Mononuclear cell (primary cell): ENCODE measurements around the gene DNAH8. TPM values are rescaled to one million over a fixed set of nuclear protein-coding genes. Genes with fewer than 3 reads are reported as not detected.

ENCODE experiments used
- H3K27me3 ChIP-seq: 2 replicates; pipeline ENCODE4 v1.6.0; 2011; ENCODE audit warnings: low read length, control low read depth; ENCODE audit not compliant: insufficient read depth
- H3K4me1 ChIP-seq: 2 replicates; pipeline ENCODE4 v1.5.1; 2011; ENCODE audit warnings: mild to moderate bottlenecking, low read length, control low read depth; ENCODE audit not compliant: insufficient read depth
- H3K4me3 ChIP-seq: 2 replicates; pipeline ENCODE4 v1.5.1; 2011; ENCODE audit warnings: mild to moderate bottlenecking, low read length, moderate library complexity
- H3K9me3 ChIP-seq: 2 replicates; pipeline ENCODE4 v1.5.1; 2011; ENCODE audit warnings: low read depth, mild to moderate bottlenecking, control low read depth, low read length
- total RNA-seq: library from RNA; depleted of rRNA; stranded (reverse); fragments of >200 nt; gene quantifications from one replicate; pipeline ENCODE4 v1.2.3, GENCODE V29; 2012

The DNAH8 gene
- total RNA-seq, 1 donor: 0.10 TPM

DNA sequence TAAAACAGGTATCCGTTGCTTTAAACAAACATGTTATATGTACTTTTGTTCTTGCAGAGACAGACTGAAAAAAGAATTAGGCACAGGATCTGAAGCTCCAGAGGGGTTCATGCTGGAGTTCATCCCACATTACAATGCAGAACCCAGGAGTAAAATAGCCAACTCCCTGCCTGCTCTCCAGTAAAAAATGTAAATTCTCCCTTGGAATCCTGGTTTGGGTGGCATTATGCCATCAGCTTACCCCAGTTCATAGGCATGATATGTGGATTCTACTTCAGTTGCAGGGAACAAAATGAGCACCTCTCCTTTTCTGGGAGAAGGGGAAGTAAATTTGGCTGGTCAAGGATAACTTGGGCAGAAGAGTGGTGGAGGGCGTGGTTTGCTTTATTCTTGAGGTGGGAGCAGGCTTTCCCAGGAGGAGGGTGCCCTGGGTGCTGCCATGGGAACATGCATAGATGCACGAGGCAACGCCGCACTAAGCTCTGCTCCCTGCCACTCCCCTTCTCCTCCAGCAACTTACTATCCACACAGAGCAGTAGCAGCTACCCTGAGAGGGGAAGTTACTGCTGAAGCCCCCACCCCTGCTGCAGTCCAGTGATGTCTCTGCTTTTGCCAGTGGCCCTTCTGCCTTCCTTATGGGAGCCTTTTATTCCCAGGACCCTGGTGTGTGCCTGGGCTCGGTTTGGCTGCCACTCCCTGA, 261.8 kb downstream of the DNAH8 start:
- Histone ChIP-seq H3K4me3 (no peak overlapping the region), H3K9me3 (no peaks in the 10 kb centered on the region), H3K27me3 (peaks cover 19% of the 10 kb centered on the region), H3K4me1 (no peaks in the 10 kb centered on the region)

DNA sequence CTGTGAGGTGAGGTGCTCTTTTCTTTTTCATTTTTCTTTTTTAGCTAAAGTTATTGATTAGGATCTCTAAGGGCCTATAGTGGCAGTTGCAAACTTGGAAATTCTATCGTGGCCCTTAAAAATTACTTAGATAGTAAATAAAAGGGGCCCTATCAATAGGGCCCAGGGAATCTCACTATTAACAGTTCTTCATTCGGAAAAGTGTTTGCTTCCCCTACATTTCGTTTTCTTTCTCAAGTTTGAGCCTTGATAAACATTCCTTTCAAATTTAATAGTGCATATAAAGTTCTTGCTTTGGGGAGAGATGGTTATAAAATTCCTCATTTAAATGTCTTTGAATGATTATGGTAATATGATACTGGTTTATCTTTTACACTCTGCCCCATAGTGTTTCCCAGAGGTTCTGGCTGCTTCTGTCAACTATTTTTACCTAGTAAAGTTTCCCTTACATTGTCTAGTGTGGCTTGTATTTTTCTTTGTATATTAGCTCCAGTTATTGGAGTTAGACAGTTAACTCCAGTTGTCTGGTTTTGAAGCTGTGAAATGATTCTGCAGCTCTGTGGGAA, 263.1 kb downstream of the DNAH8 start:
- Histone ChIP-seq H3K9me3 (no peaks in the 10 kb centered on the region), H3K4me1 (no peaks in the 10 kb centered on the region), H3K4me3 (no peak overlapping the region), H3K27me3 (peaks cover 24% of the 10 kb centered on the region)

DNA sequence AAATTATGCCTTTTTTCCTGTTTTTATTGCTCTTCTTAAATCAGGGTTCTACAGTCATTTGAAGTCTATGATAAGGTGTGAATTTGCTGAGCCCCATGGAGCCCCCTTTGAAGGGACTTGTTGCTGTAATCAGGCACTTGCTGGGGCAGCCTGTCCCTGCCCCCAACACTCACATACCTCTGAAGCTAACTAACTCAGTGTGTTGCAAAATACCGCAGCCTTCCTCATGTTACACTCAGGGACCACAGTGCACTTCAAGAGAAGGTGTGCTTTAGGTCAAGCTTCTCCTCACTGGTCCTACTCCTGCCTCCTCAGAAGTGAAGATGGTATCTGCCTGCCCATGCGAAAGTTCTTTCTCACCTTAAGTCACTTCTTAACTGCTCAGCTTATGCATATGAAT, 267.4 kb downstream of the DNAH8 start:
- Histone ChIP-seq H3K4me1 (no peaks in the 10 kb centered on the region), H3K9me3 (no peaks in the 10 kb centered on the region), H3K27me3 (peaks cover 25% of the 10 kb centered on the region), H3K4me3 (no peak overlapping the region)

DNA sequence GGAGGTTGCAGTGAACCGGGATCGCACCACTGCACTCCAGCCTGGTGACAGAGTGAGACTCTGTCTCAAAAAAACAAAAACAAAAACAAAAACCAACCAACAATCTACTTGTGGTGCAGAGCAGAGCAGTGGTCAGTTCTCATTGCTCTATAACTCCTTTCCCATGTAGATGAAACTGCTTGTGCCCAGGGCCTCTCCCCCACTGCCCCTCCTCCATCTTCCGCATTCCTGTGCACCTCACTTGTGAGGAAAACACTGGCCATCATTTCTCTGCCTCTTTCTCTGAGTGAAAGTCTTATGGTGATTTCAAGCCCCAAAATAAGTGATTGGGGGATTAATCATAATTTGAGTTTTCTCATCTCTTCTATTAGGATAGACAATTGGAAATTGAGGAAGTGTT, 269.6 kb downstream of the DNAH8 start:
- Histone ChIP-seq H3K4me1 (no peaks in the 10 kb centered on the region), H3K4me3 (no peak overlapping the region), H3K9me3 (no peaks in the 10 kb centered on the region), H3K27me3 (peaks cover 19% of the 10 kb centered on the region)

DNA sequence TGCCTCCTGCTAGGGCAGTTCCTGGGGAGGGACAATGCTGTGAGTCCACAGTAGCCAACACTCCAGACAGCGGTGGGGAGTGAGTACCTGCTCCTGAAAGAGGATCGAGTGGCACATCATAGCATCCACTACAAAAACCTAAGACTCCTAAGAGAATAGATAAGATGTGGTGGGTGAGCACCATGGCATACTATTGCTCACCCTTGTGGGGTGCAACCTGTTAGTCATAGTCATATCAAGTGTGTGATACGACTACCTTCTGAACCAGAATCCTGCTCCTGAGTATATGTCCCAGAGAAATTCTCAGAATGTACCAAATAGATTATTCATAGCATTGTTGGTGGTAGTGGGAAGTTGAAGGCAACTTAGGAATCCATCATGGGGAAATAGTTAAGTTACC, 270.7 kb downstream of the DNAH8 start:
- H3K9me3 ChIP-seq: no peaks in the 10 kb centered on the region
- no peak overlapping the region for H3K4me3 ChIP-seq
- peaks cover 11% of the 10 kb centered on the region for H3K27me3 ChIP-seq
- no peaks in the 10 kb centered on the region for H3K4me1 ChIP-seq

DNA sequence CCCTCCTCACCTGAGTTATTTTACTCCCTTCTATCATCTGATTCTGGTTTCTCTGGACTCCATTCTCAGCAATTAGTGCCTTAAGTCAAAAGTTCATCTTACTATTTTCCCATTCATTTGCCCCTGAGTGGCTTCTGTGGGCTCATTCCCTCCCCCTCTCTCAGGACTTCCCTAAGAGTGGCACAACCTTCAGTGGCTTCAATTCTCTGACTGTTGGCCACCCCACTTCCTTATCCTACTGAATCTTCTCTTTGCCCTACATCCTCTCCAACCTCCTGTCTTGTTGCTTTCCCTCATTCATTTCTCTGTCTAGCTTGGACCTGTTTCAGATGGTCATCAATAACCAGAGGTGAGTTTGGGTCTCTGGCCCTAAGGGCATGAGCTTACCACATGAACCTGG, 272.4 kb downstream of the DNAH8 start:
- Histone ChIP-seq H3K27me3 (peaks cover 8% of the 10 kb centered on the region), H3K4me1 (no peaks in the 10 kb centered on the region), H3K9me3 (no peaks in the 10 kb centered on the region)

DNA sequence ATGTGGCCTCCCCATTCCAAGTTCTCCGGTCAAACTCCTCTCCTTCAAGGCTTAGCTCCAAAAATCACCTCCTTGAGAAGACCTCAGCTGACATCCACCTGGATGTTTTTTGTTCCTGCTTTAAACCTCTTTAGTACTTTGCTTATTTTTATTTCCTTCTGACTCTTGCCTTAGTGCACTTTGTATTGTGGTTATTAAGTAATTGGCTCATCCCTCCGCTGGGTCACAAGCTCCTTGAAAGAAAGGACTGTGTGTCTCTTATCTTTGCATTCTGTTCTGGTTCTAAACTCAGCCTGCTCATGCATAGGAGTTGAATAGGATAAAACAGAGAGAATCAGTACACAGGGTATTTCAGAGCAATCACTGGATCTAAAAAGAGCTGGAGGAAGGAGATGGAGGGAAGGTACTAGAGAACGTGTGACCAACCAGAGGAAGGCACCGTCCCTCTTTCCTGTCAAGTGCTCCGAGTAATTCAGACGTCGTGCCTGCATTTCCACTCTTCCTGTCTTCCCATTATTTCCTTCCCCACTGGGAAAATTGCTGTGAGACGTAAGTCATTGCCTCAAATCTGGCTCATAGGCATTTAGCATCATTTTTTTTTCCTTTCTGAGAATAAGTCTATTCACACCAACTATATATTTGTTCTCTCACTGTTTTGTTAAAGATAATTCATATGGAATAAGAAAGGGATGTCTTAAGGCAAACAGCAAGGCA, 273.8 kb downstream of the DNAH8 start:
- peaks cover 5% of the 10 kb centered on the region for H3K27me3 ChIP-seq
- H3K9me3 ChIP-seq: no peaks in the 10 kb centered on the region
- H3K4me3 ChIP-seq: no peak overlapping the region
- H3K4me1 ChIP-seq: no peaks in the 10 kb centered on the region

More for the DNA sequence above, 272.4 kb downstream of the DNAH8 start:
- H3K4me3 ChIP-seq: no peak overlapping the region

DNA sequence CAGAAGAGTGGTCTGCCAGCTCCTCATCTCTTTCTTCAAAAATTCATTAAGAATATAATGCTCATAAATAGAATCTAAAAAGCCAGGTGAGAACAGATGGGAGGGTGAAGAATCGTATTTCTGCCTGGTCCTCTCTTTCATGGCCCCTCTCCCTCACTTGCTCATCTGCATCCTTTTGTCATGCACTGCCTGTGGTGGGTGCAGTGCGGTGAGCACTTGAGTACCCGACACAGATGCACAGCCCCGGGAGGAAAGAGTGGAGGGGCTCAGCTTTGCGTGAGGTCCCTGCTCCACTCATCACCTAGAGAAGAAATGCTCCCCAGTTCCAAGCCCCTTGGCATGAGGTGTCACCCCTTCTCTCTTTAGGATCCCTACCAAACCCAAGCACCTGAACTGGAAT, 275.4 kb downstream of the DNAH8 start:
- H3K27me3 ChIP-seq: peaks cover 8% of the 10 kb centered on the region
- H3K9me3 ChIP-seq: no peaks in the 10 kb centered on the region
- no peaks in the 10 kb centered on the region for H3K4me1 ChIP-seq

DNA sequence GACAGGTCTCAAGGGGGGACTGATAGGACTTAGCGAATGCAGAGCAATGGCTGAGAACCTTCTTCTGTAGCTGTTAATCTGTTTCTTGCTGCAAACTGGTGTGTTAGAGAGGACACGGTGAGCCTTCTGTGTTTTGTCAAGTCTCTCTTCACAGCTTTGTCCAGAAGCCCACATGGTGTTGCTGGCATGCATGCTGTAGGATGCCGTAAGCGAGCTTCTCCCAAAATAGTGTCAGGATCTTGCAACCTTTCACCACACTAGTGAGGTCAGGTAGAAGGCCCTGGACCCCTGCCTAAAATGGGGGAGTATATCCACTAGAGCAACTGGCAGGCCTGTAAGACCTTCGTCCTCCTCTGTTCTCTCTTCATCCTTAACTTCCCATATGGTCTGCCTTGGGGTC, 281.6 kb downstream of the DNAH8 start:
- Histone ChIP-seq H3K4me3 (no peak overlapping the region), H3K4me1 (no peaks in the 10 kb centered on the region), H3K9me3 (no peaks in the 10 kb centered on the region), H3K27me3 (peaks cover 23% of the 10 kb centered on the region)

More for the DNA sequence above, 275.4 kb downstream of the DNAH8 start:
- no peak overlapping the region for H3K4me3 ChIP-seq

DNA sequence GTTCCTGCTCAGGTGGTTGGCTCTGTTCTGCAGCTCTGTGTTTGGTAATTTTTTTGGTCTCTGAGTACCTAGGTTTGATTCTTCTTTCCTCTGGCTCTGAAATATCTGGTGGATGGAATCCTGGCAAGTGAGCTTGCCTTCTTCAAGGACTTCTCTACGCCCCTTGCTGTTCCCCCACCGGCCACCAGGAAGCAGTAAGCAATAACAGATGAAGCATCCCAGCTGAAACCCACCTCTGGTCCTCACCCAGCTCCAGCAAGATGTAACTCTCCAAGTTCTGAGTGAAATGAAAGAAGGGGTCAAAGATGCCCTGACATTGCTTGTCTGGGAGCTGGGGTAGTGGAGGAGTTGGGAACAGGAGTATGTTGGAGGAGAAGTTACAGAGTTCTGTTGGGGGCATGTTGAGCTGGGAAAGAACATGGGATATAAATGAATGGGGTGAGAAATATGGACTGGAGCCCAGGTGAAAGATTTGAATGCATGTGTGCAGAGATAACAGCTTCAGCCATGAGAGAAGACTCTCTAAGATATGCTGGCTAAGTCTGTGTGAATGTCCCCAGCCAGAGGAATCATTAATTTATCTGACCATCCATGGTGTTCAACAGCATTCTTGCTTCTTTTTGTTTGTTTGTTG, 282.1 kb downstream of the DNAH8 start:
- H3K4me1 ChIP-seq: no peaks in the 10 kb centered on the region
- peaks cover 29% of the 10 kb centered on the region for H3K27me3 ChIP-seq
- no peaks in the 10 kb centered on the region for H3K9me3 ChIP-seq
- no peak overlapping the region for H3K4me3 ChIP-seq

DNA sequence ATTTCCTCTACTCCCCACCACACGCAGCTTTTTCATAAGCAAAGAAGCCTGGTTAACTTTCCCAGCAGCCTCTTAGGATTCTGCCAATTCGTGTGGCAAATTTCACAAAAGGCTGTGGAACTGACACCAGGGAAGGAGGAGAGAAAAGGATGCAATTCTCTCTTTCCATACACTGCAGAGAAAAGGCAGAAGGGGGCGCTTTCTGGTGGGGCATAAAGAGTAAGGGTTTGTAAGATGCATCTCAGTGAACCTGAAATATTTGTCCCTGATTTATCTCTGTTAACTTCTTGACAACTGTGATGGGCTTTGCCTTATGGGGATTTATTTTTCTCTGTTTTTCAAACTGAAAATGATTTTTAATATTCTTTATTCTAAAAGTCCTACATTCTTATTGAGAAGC, 288.0 kb downstream of the DNAH8 start:
- Histone ChIP-seq H3K4me1 (no peaks in the 10 kb centered on the region), H3K27me3 (peaks cover 47% of the 10 kb centered on the region), H3K9me3 (no peaks in the 10 kb centered on the region), H3K4me3 (no peak overlapping the region)

DNA sequence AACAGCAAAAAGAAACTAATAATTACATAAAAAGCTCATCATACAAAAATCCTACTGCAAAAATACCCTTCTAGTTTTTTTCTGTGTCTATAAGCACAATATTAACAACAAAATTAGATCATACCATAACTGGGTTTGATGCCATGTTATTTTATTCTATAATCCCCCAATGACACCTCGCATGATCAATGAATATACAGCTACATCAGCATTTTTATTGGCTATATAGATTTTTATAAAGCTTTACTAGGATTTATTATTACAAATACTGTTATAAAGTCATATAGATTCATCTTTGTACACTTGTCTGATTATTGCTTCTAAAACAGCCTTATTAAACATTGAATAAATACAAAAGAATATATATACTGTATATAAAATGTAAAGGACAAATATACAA, 288.4 kb downstream of the DNAH8 start:
- no peak overlapping the region for H3K4me3 ChIP-seq
- no peaks in the 10 kb centered on the region for H3K4me1 ChIP-seq
- H3K27me3 ChIP-seq: peaks cover 51% of the 10 kb centered on the region
- H3K9me3 ChIP-seq: no peaks in the 10 kb centered on the region

DNA sequence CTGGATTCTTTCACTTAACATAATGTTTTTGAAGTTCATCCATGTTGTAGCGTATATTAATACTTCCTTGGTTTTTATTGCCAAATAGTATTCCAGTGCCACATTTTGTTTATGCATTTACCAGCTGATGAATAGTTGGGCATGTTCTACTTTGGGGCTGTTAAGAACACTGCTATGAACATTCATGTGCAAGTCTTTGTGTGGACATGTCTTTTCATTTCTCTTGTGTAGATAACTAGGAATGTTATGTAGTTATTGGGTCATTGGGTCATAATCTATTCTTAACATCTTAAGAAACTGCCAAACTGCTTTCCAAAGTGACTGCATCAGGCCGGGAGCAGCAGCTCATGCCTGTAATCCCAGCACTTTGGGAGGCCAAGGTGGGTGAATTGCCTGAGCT, 289.7 kb downstream of the DNAH8 start:
- Histone ChIP-seq H3K4me1 (no peaks in the 10 kb centered on the region), H3K4me3 (no peak overlapping the region), H3K27me3 (peaks cover 47% of the 10 kb centered on the region), H3K9me3 (no peaks in the 10 kb centered on the region)

DNA sequence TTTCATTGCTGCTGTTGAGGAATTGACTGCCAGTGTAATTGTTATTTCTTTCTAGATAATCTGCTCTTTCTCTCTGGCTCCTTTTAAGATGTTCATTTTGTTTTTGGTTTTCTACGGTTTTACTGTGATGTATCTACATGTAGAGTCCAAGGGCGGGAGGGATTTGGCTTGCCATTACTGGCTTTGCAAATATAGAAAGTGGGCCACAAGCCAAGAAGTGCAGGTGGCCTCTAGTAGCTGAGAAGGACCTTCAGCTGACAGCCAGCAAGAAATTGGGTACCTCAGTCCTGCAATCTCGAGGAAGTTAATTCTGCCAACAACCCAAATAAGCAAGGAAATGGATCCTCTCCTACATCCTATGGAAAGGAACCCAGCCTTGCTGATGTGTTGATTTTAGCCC, 290.7 kb downstream of the DNAH8 start:
- H3K4me3 ChIP-seq: no peak overlapping the region
- H3K9me3 ChIP-seq: no peaks in the 10 kb centered on the region
- peaks cover 45% of the 10 kb centered on the region for H3K27me3 ChIP-seq
- no peaks in the 10 kb centered on the region for H3K4me1 ChIP-seq

DNA sequence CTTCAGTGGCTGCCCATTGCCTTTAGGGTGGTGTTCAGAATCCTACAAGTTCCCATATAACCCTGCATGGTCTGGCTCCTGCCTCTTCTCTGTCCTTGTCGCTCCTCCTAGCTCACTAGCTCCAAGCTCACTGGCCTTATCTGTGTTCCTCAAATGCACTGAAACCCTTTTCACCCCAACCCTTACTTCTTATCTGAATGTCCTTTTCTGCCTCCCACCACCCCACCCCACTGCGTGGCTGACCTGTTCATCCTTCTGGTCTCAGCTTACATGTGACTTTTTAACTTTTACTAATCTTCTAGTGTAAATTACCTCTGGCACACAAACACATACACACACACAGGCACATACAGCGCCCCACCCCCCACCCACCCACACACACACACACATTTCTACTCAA, 292.5 kb downstream of the DNAH8 start:
- H3K4me3 ChIP-seq: no peak overlapping the region
- peaks cover 43% of the 10 kb centered on the region for H3K27me3 ChIP-seq
- H3K9me3 ChIP-seq: no peaks in the 10 kb centered on the region
- H3K4me1 ChIP-seq: no peaks in the 10 kb centered on the region
